ENCODE data around the gene TANC1.
"Not testable (repeated sequence)": the region's sequence is repeated elsewhere in the genome, so short reads cannot be mapped to it uniquely, and the experiment has no call there.

The TANC1 gene

DNA sequence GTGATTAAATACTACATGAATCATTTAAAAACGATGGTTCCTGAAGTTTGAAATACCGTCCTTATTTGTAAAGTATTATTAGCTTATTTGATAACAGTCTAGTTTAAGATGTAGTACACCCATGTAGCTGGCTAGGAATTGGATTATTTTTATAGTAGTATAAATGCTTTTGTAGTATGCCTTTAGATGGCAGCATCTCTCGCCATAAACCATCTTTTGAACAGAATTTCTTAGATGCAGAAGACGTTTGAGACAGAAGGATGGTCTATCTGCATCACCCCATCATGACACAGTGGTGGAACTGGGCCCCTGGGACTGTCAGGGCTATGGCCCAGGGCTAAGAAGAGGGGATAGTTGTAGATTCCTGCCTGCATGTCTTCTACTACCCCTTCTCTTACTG, 165.4 kb downstream of the TANC1 start:
- H3K9me3 ChIP-seq (ENCODE audit: control insufficient read depth, low read length): no peaks in the 10 kb centered on the region
- H3K27ac ChIP-seq (ENCODE audit: insufficient read depth, low read depth, low read length, poor library complexity, severe bottlenecking): no peak overlapping the region
- H3K27me3 ChIP-seq (ENCODE audit: control insufficient read depth, insufficient read depth, low read length, poor library complexity, severe bottlenecking): no peaks in the 10 kb centered on the region
- H3K36me3 ChIP-seq (ENCODE audit: control insufficient read depth, insufficient read depth, low read length): no peaks in the 10 kb centered on the region
- 88 to 94% methylated on average over 4 of the region's 4 CpGs for WGBS, 2 experiments
- H3K4me3 ChIP-seq (ENCODE audit: insufficient read depth, low read depth, low read length): no peak overlapping the region
- peaks cover 24% of the 10 kb centered on the region for H3K4me1 ChIP-seq (ENCODE audit: control insufficient read depth, insufficient read depth, low read length)

DNA sequence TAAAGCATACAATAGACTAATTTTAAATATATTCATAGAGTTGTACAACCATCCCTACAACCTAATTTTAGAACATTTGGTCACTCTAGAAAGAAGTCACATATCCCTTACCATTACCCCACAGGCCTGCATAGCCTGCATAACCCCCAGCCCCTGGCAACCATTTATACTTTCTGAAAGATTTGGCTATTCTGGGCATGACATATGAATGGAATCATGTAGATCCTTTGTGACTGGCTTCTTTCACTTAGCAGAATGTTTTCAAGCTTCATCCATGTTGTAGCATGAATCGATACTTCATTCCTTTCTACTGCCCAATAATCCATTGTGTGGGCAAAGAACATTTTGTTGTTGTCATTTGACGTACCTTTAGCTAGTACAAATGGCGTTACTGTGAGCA, 166.5 kb downstream of the TANC1 start:
- Histone ChIP-seq H3K36me3 (ENCODE audit: control insufficient read depth, insufficient read depth, low read length) (no peaks in the 10 kb centered on the region), H3K9me3 (ENCODE audit: control insufficient read depth, low read length) (no peaks in the 10 kb centered on the region), H3K4me3 (ENCODE audit: insufficient read depth, low read depth, low read length) (no peak overlapping the region), H3K27me3 (ENCODE audit: control insufficient read depth, insufficient read depth, low read length, poor library complexity, severe bottlenecking) (no peaks in the 10 kb centered on the region), H3K4me1 (ENCODE audit: control insufficient read depth, insufficient read depth, low read length) (peaks cover 24% of the 10 kb centered on the region), H3K27ac (ENCODE audit: insufficient read depth, low read depth, low read length, poor library complexity, severe bottlenecking) (no peak overlapping the region)
- 98 to 99% methylated on average over 3 of the region's 3 CpGs for WGBS, 2 experiments

DNA sequence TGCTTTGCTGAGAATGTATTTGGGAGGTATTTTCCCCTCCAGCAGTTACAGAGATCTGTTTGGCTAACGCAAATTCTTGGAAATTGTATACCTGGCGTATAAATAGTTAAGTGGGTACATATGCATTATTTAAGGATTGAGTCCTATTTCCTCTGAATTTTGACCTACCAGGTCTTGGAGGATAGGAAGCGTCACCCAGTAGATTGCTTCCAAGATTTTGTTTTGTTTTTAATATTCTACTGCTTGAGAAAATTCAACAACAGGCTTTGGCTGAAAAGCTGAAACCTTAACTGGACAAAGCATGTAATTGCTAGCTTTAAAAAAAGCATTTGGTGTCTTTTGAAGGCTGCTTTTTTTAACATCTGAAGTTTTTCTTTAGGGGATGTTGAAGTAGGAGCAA, 168.0 kb downstream of the TANC1 start:
- Histone ChIP-seq H3K4me1 (ENCODE audit: control insufficient read depth, insufficient read depth, low read length) (peaks cover 24% of the 10 kb centered on the region), H3K4me3 (ENCODE audit: insufficient read depth, low read depth, low read length) (no peak overlapping the region), H3K9me3 (ENCODE audit: control insufficient read depth, low read length) (no peaks in the 10 kb centered on the region), H3K36me3 (ENCODE audit: control insufficient read depth, insufficient read depth, low read length) (no peaks in the 10 kb centered on the region), H3K27ac (ENCODE audit: insufficient read depth, low read depth, low read length, poor library complexity, severe bottlenecking) (peak overlapping the region; percentile 22), H3K27me3 (ENCODE audit: control insufficient read depth, insufficient read depth, low read length, poor library complexity, severe bottlenecking) (no peaks in the 10 kb centered on the region)
- 91 to 98% methylated on average over 3 of the region's 3 CpGs for WGBS, 2 experiments

DNA sequence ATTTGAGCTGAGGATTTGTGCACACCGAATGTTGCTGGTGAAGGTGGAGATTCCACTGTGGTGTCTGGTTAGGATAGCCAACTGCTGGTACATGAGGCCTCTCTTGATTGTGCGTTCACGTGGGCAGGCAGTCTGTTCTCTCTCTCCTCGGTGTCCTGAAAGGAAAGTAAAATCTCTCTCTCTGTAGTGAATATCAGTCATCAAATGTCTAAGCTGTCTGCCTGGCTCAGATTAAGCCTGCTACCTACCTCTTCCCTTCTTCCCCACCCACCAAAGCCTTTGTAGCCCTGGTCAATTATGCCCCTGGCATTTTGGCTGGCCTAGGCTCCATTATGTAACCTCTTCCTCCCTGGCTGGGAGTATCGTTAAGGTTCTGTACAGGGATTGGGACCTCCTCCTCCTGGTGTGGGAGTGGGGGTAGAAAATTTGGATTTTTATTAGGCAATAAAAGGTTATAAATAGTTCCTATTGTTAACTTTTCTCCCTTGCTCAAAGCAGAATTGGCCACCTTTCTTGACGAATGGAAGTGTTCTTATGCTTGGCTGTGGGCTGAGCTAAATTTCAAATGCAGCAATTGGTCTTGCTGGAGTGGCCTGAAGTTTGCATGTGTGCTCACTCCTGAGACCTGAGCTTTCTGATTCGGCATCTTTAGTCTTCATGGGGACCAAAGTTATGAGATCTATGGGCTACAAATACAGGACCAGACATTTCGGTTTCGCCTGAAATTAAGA, 169.2 kb downstream of the TANC1 start:
- Histone ChIP-seq H3K36me3 (ENCODE audit: control insufficient read depth, insufficient read depth, low read length) (no peaks in the 10 kb centered on the region), H3K4me3 (ENCODE audit: insufficient read depth, low read depth, low read length) (no peak overlapping the region), H3K9me3 (ENCODE audit: control insufficient read depth, low read length) (no peaks in the 10 kb centered on the region), H3K4me1 (ENCODE audit: control insufficient read depth, insufficient read depth, low read length) (peaks cover 24% of the 10 kb centered on the region), H3K27me3 (ENCODE audit: control insufficient read depth, insufficient read depth, low read length, poor library complexity, severe bottlenecking) (no peaks in the 10 kb centered on the region), H3K27ac (ENCODE audit: insufficient read depth, low read depth, low read length, poor library complexity, severe bottlenecking) (no peak overlapping the region)
- WGBS, 2 experiments: 93 to 94% methylated on average over 9 of the region's 9 CpGs

DNA sequence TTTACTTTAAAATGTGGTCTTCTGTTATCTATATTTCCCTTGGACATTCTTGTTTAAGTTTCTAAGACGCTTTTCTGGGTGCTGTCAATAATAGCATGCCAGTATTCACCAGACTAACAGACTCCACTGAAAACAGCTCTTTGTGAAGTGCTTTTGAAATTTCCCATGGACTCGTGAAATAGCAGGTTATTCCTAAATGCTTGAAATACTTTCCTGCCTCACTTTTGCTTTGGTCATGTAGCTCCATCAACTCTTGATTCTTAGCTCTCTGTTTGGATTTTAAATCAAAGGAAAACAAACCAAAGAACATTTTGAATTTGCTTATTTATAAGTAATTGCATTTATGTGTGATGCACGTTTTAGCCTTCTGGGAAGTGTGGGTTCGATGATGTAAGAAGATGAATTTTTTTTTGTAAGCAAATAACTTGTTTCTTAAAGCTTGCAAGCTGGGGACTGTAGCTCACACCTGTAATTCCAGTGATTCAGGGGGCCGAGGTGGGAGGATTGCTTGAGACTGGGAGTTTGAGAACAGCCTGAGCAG, 170.3 kb downstream of the TANC1 start:
- H3K27me3 ChIP-seq (ENCODE audit: control insufficient read depth, insufficient read depth, low read length, poor library complexity, severe bottlenecking): no peaks in the 10 kb centered on the region
- no peaks in the 10 kb centered on the region for H3K9me3 ChIP-seq (ENCODE audit: control insufficient read depth, low read length)
- H3K4me3 ChIP-seq (ENCODE audit: insufficient read depth, low read depth, low read length): no peak overlapping the region
- WGBS, 2 experiments: 82 to 87% methylated on average over 5 of the region's 5 CpGs
- no peaks in the 10 kb centered on the region for H3K36me3 ChIP-seq (ENCODE audit: control insufficient read depth, insufficient read depth, low read length)
- no peak overlapping the region for H3K27ac ChIP-seq (ENCODE audit: insufficient read depth, low read depth, low read length, poor library complexity, severe bottlenecking)
- peaks cover 24% of the 10 kb centered on the region for H3K4me1 ChIP-seq (ENCODE audit: control insufficient read depth, insufficient read depth, low read length)

DNA sequence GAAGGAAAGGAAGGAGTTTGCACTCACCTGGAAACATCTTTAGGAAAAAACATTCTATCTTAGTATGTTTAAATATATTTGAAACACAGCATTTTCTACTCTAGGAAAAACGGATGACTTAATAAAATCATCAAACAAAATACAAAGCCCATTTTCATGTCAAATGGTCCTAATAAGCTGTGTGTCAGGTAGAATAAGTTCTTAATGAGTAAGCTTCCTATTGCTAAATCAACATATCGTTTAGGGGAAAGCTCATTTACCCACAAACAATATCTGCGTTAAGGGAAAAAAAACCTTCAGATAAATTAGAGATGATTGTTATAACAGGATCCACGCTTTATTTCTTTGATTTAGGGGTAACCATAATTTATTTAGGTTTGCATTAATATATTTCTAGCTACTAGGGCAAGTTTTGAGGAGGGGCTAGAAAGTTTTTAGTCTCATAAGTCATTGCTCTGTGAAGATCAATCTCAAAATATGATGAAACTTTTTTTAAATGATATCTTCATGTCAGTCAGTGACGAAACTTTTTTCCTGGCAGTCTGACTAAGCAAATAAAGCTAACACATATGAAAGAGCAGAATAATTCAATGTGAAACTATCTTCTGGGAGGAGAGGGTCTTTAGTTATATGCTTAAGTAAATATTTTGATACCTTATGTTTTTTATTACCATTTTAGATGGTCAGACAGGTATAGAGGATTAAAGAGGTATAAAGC, 170.9 kb downstream of the TANC1 start:
- no peak overlapping the region for H3K4me3 ChIP-seq (ENCODE audit: insufficient read depth, low read depth, low read length)
- peaks cover 24% of the 10 kb centered on the region for H3K4me1 ChIP-seq (ENCODE audit: control insufficient read depth, insufficient read depth, low read length)
- H3K9me3 ChIP-seq (ENCODE audit: control insufficient read depth, low read length): no peaks in the 10 kb centered on the region
- no peaks in the 10 kb centered on the region for H3K36me3 ChIP-seq (ENCODE audit: control insufficient read depth, insufficient read depth, low read length)
- no peaks in the 10 kb centered on the region for H3K27me3 ChIP-seq (ENCODE audit: control insufficient read depth, insufficient read depth, low read length, poor library complexity, severe bottlenecking)
- no peak overlapping the region for H3K27ac ChIP-seq (ENCODE audit: insufficient read depth, low read depth, low read length, poor library complexity, severe bottlenecking)
- 100% methylated on average over 2 to 3 of the region's 5 CpGs for WGBS, 2 experiments

DNA sequence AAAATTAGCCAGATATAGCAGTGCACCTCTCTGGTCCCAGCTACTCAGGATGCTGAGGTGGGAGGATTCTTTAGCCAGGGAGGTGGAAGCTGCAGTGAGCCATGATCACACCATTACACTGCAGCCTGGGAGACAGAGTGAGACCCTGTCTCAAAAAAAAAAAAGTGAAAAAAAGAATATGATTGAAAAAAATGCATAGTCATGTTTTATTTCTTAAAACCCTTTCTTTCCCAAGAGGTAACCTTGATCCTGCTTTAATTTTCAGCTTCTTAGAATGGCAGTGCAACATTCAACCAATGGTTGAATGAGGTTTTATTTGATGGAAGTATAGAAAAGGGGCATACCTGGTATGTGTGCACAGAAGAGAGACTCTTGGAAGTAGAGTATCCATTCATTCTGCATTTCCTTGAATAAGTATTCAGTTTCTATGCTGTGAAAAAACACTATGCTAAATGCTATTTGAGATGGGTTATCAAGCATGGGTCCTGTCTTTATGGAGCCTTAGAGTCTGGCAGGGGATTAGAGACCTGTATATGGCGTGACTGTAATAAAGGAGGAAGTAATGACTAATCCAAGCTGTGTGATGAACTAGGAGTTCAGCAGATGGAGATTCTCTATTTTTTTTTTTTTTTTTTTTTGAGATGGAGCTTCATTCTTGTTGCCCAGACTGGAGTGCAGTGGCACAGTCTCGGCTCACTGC, 171.8 kb downstream of the TANC1 start:
- H3K9me3 ChIP-seq (ENCODE audit: control insufficient read depth, low read length): no peaks in the 10 kb centered on the region
- H3K4me1 ChIP-seq (ENCODE audit: control insufficient read depth, insufficient read depth, low read length): peaks cover 24% of the 10 kb centered on the region
- 92 to 96% methylated on average over 2 of the region's 2 CpGs for WGBS, 2 experiments
- no peak overlapping the region for H3K4me3 ChIP-seq (ENCODE audit: insufficient read depth, low read depth, low read length)
- H3K36me3 ChIP-seq (ENCODE audit: control insufficient read depth, insufficient read depth, low read length): no peaks in the 10 kb centered on the region
- no peaks in the 10 kb centered on the region for H3K27me3 ChIP-seq (ENCODE audit: control insufficient read depth, insufficient read depth, low read length, poor library complexity, severe bottlenecking)
- no peak overlapping the region for H3K27ac ChIP-seq (ENCODE audit: insufficient read depth, low read depth, low read length, poor library complexity, severe bottlenecking)

DNA sequence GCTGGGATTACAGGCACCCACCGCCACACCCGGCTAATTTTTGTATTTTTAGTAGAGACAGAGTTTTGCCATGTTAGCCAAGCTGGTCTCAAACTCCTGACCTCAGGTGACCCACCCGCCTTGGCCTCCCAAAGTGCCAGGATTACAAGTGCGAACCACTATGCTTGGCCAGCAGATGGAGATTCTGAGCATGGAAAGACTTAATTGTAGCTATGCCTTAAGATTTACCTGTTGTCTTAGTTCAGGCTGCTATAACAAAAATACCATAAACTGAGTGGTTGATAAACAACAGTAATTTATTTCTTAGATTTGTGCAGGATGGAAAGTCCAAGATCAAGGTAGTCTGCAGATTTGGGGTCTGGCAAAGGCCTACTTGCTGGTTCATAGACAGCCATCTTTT, 172.4 kb downstream of the TANC1 start:
- H3K27ac ChIP-seq (ENCODE audit: insufficient read depth, low read depth, low read length, poor library complexity, severe bottlenecking): not testable (repeated sequence)
- WGBS, 2 experiments: 90 to 97% methylated on average over 4 of the region's 4 CpGs

DNA sequence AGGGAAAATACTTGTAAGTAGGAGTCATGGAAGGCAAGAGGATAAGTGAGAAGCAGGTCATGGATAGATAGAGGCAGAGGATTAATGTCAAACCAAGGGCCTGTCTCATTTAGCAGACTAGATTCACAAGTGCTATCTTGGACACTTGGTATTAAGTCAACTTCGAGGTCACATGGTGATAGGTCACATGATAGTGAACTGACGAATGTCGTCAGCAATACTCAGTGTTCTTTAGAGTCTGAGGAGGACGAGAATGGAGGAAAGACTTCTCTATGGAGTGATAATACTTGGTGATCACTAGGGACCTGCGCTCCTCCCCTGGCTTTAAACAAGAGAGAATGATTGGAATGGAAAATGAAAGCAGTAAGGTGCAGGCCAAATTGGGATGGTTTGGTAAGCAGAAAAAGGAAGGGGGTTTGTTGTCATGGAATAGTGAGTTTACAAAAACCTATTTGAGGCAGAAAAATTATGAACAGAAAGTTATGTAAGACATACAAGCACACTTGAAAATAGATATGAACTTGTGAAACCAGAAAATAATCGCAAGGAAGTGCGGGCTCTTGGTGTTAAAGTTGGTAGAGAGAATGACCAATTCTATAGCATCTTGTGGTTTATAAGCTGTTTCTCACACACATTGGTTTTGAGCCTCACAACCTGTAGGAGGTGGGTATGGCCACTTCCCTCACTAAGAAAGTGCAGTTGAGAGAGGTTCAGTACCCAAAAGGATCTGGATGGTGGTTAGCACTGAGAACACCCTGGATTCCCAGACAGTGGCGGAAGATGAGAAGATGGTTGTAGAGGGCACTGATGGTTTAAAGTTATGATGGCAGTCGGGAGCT, 176.6 kb downstream of the TANC1 start:
- no peaks in the 10 kb centered on the region for H3K36me3 ChIP-seq (ENCODE audit: control insufficient read depth, insufficient read depth, low read length)

More for the DNA sequence above, 172.4 kb downstream of the TANC1 start:
- not testable (repeated sequence) for H3K4me3 ChIP-seq (ENCODE audit: insufficient read depth, low read depth, low read length); H3K9me3 ChIP-seq (ENCODE audit: control insufficient read depth, low read length); H3K27me3 ChIP-seq (ENCODE audit: control insufficient read depth, insufficient read depth, low read length, poor library complexity, severe bottlenecking); H3K36me3 ChIP-seq (ENCODE audit: control insufficient read depth, insufficient read depth, low read length)
- H3K4me1 ChIP-seq (ENCODE audit: control insufficient read depth, insufficient read depth, low read length): peaks cover 24% of the 10 kb centered on the region

More for the DNA sequence above, 176.6 kb downstream of the TANC1 start:
- WGBS, 2 experiments: 95 to 96% methylated on average over 9 of the region's 9 CpGs
- Histone ChIP-seq H3K4me3 (ENCODE audit: insufficient read depth, low read depth, low read length) (no peak overlapping the region), H3K4me1 (ENCODE audit: control insufficient read depth, insufficient read depth, low read length) (peaks cover 8% of the 10 kb centered on the region), H3K27me3 (ENCODE audit: control insufficient read depth, insufficient read depth, low read length, poor library complexity, severe bottlenecking) (no peaks in the 10 kb centered on the region), H3K27ac (ENCODE audit: insufficient read depth, low read depth, low read length, poor library complexity, severe bottlenecking) (no peak overlapping the region), H3K9me3 (ENCODE audit: control insufficient read depth, low read length) (no peaks in the 10 kb centered on the region)

All from ectodermal cell (in vitro differentiated cells).